Activated CD4-positive, alpha-beta T cell treated with anti-CD3 and anti-CD28 coated beads for 4 hours (primary cell): ENCODE measurements around the gene PDIA5.

ENCODE experiments used
- DNase-seq, 2 donors: peaks; one replicate each; pipeline ENCODE4 v3.0.0-alpha.2; 2020

Gene PDIA5

GRCh38 chr3:123122525-123123315 is 55.9 kb downstream of the PDIA5 start:
- DNase-seq: no peak

GRCh38 chr3:123123716-123124616 is 57.1 kb downstream of the PDIA5 start:
- DNase-seq: no peak

GRCh38 chr3:123124971-123125370 is 58.1 kb downstream of the PDIA5 start:
- DNase-seq: no peak

- no peak for DNase-seq
Measured at GRCh38 chr3:123126031-123126430, 59.2 kb downstream of the PDIA5 start.

- DNase-seq: no peak
Measured at GRCh38 chr3:123126653-123127052, 59.8 kb downstream of the PDIA5 start.

GRCh38 chr3:123129092-123129491 is 62.3 kb downstream of the PDIA5 start:
- DNase-seq: no peak

GRCh38 chr3:123129532-123129931 is 62.7 kb downstream of the PDIA5 start:
- no peak for DNase-seq

GRCh38 chr3:123130079-123130750 is 63.4 kb downstream of the PDIA5 start:
- no peak for DNase-seq

- DNase-seq: no peak
Measured at GRCh38 chr3:123134671-123135070, 67.8 kb downstream of the PDIA5 start.

- no peak for DNase-seq
Measured at GRCh38 chr3:123137001-123137400, 70.2 kb downstream of the PDIA5 start.

- no peak for DNase-seq
Measured at GRCh38 chr3:123138839-123139444, 72.1 kb downstream of the PDIA5 start.

GRCh38 chr3:123139522-123139921 is 72.7 kb downstream of the PDIA5 start:
- no peak for DNase-seq

- no peak for DNase-seq
Measured at GRCh38 chr3:123140550-123140949, 73.7 kb downstream of the PDIA5 start.

- no peak for DNase-seq
Measured at GRCh38 chr3:123141276-123141675, 74.5 kb downstream of the PDIA5 start.

- DNase-seq: no peak
Measured at GRCh38 chr3:123143669-123144411, 77.0 kb downstream of the PDIA5 start.

GRCh38 chr3:123147754-123148535 is 81.1 kb downstream of the PDIA5 start:
- no peak for DNase-seq

GRCh38 chr3:123148772-123149171 is 81.9 kb downstream of the PDIA5 start:
- DNase-seq: no peak

GRCh38 chr3:123149525-123149924 is 82.7 kb downstream of the PDIA5 start:
- DNase-seq: no peak

GRCh38 chr3:123150449-123151215 is 83.8 kb downstream of the PDIA5 start:
- no peak for DNase-seq

GRCh38 chr3:123151251-123151705 is 84.5 kb downstream of the PDIA5 start:
- no peak for DNase-seq
